ENCODE results near the gene SIX2.

Gene SIX2

DNA sequence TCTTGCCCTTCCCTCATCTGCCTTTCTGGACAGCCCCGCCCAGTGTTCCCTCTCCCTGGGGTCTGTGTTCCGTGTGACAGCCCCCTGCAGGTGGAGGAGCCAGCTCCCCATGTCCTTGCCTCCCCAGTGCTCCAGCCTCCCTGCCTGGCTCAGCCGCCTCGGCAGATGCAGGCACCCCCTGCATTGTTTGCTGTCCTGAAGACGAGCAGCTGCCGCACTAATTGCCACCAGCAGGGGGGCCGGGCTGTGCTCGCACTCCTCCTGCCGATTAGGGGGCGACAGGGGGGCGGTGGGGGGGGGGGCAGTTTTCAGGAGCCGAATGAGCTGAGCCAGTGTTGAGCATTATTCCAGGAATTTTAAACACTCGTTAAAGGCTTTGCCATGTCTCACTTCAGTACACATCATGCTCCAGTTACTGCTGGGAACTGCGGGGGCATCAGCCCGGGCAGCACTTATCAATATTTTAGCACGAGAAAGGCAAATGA is 44.5 kb downstream of the SIX2 start:
- Histone ChIP-seq H4K20me1 (ENCODE audit: low read depth, low read length) (no peaks in the 10 kb centered on the region), H3K79me2 (ENCODE audit: insufficient read depth, low read length) (no peaks in the 10 kb centered on the region), H3K27ac (ENCODE audit: low read depth, low read length) (no peak overlapping the region), H3K36me3 (ENCODE audit: low read length) (no peaks in the 10 kb centered on the region), H3F3A (ENCODE audit: insufficient read depth) (no peaks in the 10 kb centered on the region), H3K9me3 (ENCODE audit: insufficient read depth, low read length) (no peaks in the 10 kb centered on the region), H2AFZ (ENCODE audit: low read depth, low read length, severe bottlenecking) (no peak overlapping the region), H3K9me2 (replicated peaks; ENCODE audit: insufficient read depth, low read length) (no peaks in the 10 kb centered on the region), H3K9ac (ENCODE audit: low read length) (no peak overlapping the region), H3K27me3 (ENCODE audit: low read length) (no peaks in the 10 kb centered on the region), H3K4me3 (ENCODE audit: insufficient read depth, low read length, poor library complexity, severe bottlenecking) (no peak overlapping the region), H3K4me2 (ENCODE audit: low read depth, low read length, poor library complexity, severe bottlenecking) (no peak overlapping the region)
- TF ChIP-seq EZH2phosphoT487 (conservative IDR thresholded peaks at IDR 0.05; ENCODE audit: low read length) (no peak), CTCF (IDR thresholded peaks at IDR 0.05; ENCODE audit: insufficient read depth, low read length, poor library complexity, severe bottlenecking) (no peak)

DNA sequence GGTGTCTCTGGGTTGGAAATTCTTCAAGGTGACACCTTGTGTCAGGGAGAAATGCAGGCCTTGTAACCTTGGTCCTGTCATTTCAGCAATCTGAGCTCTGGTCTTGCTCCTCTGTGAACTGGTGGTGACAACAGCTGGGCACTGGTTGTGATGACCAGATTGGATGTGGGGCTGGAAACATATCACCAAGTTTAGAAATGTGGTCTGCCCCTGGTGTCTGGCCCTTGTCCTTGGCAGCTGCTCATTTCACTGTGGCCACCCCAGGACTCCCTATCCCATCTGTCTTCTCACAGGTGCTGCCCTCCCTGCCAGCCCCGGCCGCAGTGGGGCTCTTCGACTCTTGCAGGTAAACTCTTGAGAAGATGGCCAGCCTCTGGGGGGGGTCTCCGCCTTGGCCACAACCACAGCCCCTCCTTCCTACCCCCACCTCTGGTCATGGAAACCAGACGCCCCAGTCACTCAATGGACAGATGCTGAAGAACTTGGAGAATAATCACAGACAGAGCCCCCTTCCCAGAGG is 47.0 kb downstream of the SIX2 start:
- Histone ChIP-seq H3K9me3 (ENCODE audit: insufficient read depth, low read length) (no peaks in the 10 kb centered on the region), H3K9me2 (replicated peaks; ENCODE audit: insufficient read depth, low read length) (no peaks in the 10 kb centered on the region), H3K9ac (ENCODE audit: low read length) (no peak overlapping the region), H4K20me1 (ENCODE audit: low read depth, low read length) (no peaks in the 10 kb centered on the region), H3K4me3 (ENCODE audit: insufficient read depth, low read length, poor library complexity, severe bottlenecking) (no peak overlapping the region), H3K36me3 (ENCODE audit: low read length) (no peaks in the 10 kb centered on the region), H3K79me2 (ENCODE audit: insufficient read depth, low read length) (no peaks in the 10 kb centered on the region), H2AFZ (ENCODE audit: low read depth, low read length, severe bottlenecking) (no peak overlapping the region), H3K4me2 (ENCODE audit: low read depth, low read length, poor library complexity, severe bottlenecking) (no peak overlapping the region), H3K27me3 (ENCODE audit: low read length) (no peaks in the 10 kb centered on the region), H3F3A (ENCODE audit: insufficient read depth) (no peaks in the 10 kb centered on the region), H3K27ac (ENCODE audit: low read depth, low read length) (no peak overlapping the region)
- TF ChIP-seq EZH2phosphoT487 (conservative IDR thresholded peaks at IDR 0.05; ENCODE audit: low read length) (no peak), CTCF (IDR thresholded peaks at IDR 0.05; ENCODE audit: insufficient read depth, low read length, poor library complexity, severe bottlenecking) (no peak)

GRCh38 chr2:44960871-44961270 is 48.4 kb downstream of the SIX2 start:
- no peaks in the 10 kb centered on the region for H3K36me3 ChIP-seq (ENCODE audit: low read length)
- no peaks in the 10 kb centered on the region for H3K79me2 ChIP-seq (ENCODE audit: insufficient read depth, low read length)
- H3K4me3 ChIP-seq (ENCODE audit: insufficient read depth, low read length, poor library complexity, severe bottlenecking): no peak overlapping the region
- no peak overlapping the region for H3K4me2 ChIP-seq (ENCODE audit: low read depth, low read length, poor library complexity, severe bottlenecking)
- H3K27me3 ChIP-seq (ENCODE audit: low read length): no peaks in the 10 kb centered on the region
- no peak for TF ChIP-seq EZH2phosphoT487 (conservative IDR thresholded peaks at IDR 0.05; ENCODE audit: low read length)
- no peak for TF ChIP-seq CTCF (IDR thresholded peaks at IDR 0.05; ENCODE audit: insufficient read depth, low read length, poor library complexity, severe bottlenecking)
- no peak overlapping the region for H2AFZ ChIP-seq (ENCODE audit: low read depth, low read length, severe bottlenecking)
- H3K9me2 ChIP-seq (replicated peaks; ENCODE audit: insufficient read depth, low read length): no peaks in the 10 kb centered on the region
- no peak overlapping the region for H3K27ac ChIP-seq (ENCODE audit: low read depth, low read length)
- no peak overlapping the region for H3K9ac ChIP-seq (ENCODE audit: low read length)
- H4K20me1 ChIP-seq (ENCODE audit: low read depth, low read length): no peaks in the 10 kb centered on the region
- H3K9me3 ChIP-seq (ENCODE audit: insufficient read depth, low read length): no peaks in the 10 kb centered on the region
- no peaks in the 10 kb centered on the region for H3F3A ChIP-seq (ENCODE audit: insufficient read depth)
